ENCODE data around the gene PHLPP1. TPM values are rescaled to one million over a fixed set of nuclear protein-coding genes. Genes with fewer than 3 reads are reported as not detected.

PHLPP1 gene
- total RNA-seq, 4 donors from 2014 or later = 17.7 to 29.5 (median 25.5) TPM

GRCh38 chr18:62717925-62718800 lies 2.8 kb downstream of the PHLPP1 start:
- Histone ChIP-seq H3K36me3 (no peaks in the 10 kb centered on the region), H3K4me3 (peak overlapping the region; percentile 22 to 86 (median 74)), H3K9me3 (no peaks in the 10 kb centered on the region), H3K4me1 (peaks cover 6 to 40% (median 20%) of the 10 kb centered on the region in 4 donors), H3K27me3 (no peaks in the 10 kb centered on the region), H3K27ac (peak overlapping the region; percentile 97 to 99 (median 98))
- WGBS, 2 donors (ENCODE audit: low coverage in 1 of 2) = 25 to 40% methylated on average over 7 of the region's 7 CpGs
- no peak for TF ChIP-seq EP300 (IDR thresholded peaks at IDR 0.05; ENCODE audit: low read depth)
- TF ChIP-seq POLR2A (IDR thresholded peaks at IDR 0.05) = no peak
- no peak for TF ChIP-seq POLR2AphosphoS5 (IDR thresholded peaks at IDR 0.05)
- TF ChIP-seq CTCF (IDR thresholded peaks at IDR 0.05) = no peak
- no peak for DNase-seq
- intact Hi-C loops (cut with DNase I; ENCODE audit: low total_unique reads) (loop anchor here (10.0 kb wide), 1 partner anchor 133 kb away; no protein-coding TSS in a partner anchor), in situ Hi-C loops (cut with MboI; ENCODE audit: low pct_ligation_motif_present in 1 of 4, low pct_unique_long_range_greater_than_20kb in 1 of 4, low sequenced_read_pairs in 3 of 4) (loop anchor here (10.0 to 25.0 kb wide), 6 partner anchors 237 to 719 kb away; partner anchors contain the start of genes PIGN (in 1 of the 4) and RELCH (in 1 of the 4))

- no peak overlapping the region for H3K4me3 ChIP-seq
- no peaks in the 10 kb centered on the region for H3K36me3 ChIP-seq
- H3K27ac ChIP-seq = no peak overlapping the region
- intact Hi-C loops (cut with DNase I; ENCODE audit: low total_unique reads) = loop anchor here (5.0 kb wide), 1 partner anchor 542 kb away; no protein-coding TSS in a partner anchor
- H3K27me3 ChIP-seq = no peaks in the 10 kb centered on the region
- no peaks in the 10 kb centered on the region for H3K9me3 ChIP-seq
- peaks cover 6 to 42% (median 16%) of the 10 kb centered on the region in 4 donors for H3K4me1 ChIP-seq
- 56 to 57% methylated on average over 4 of the region's 4 CpGs for WGBS, 2 donors (ENCODE audit: low coverage in 1 of 2)
- TF ChIP-seq POLR2AphosphoS5 (IDR thresholded peaks at IDR 0.05) (no peak), EP300 (IDR thresholded peaks at IDR 0.05; ENCODE audit: low read depth) (no peak), POLR2A (IDR thresholded peaks at IDR 0.05) (no peak), CTCF (IDR thresholded peaks at IDR 0.05) (no peak)
- in situ Hi-C loops (cut with MboI; ENCODE audit: low pct_ligation_motif_present in 1 of 4, low pct_unique_long_range_greater_than_20kb in 1 of 4, low sequenced_read_pairs in 3 of 4) = loop anchor here (25.0 kb wide), 5 partner anchors 242 to 717 kb away; partner anchors contain the start of genes PIGN (in 1 of the 4) and RELCH (in 1 of the 4)
- no peak for DNase-seq
Measured at GRCh38 chr18:62720048-62720447, 4.7 kb downstream of the PHLPP1 start.

GRCh38 chr18:62720766-62721613 lies 5.6 kb downstream of the PHLPP1 start:
- H3K27me3 ChIP-seq = no peaks in the 10 kb centered on the region
- H3K4me3 ChIP-seq = no peak overlapping the region
- intact Hi-C loops (cut with DNase I; ENCODE audit: low total_unique reads) (loop anchor here (5.0 kb wide), 1 partner anchor 541 kb away; no protein-coding TSS in a partner anchor), in situ Hi-C loops (cut with MboI; ENCODE audit: low pct_ligation_motif_present in 1 of 4, low pct_unique_long_range_greater_than_20kb in 1 of 4, low sequenced_read_pairs in 3 of 4) (loop anchor here (25.0 kb wide), 5 partner anchors 241 to 716 kb away; partner anchors contain the start of genes PIGN (in 1 of the 4) and RELCH (in 1 of the 4))
- no peak for DNase-seq
- WGBS, 2 donors (ENCODE audit: low coverage in 1 of 2) = 81 to 85% methylated on average over 12 of the region's 12 CpGs
- H3K36me3 ChIP-seq = no peaks in the 10 kb centered on the region
- H3K9me3 ChIP-seq = no peaks in the 10 kb centered on the region
- H3K4me1 ChIP-seq = peaks cover 6 to 46% (median 16%) of the 10 kb centered on the region in 4 donors
- no peak overlapping the region for H3K27ac ChIP-seq
- no peak for TF ChIP-seq CTCF (IDR thresholded peaks at IDR 0.05)
- no peak for TF ChIP-seq EP300 (IDR thresholded peaks at IDR 0.05; ENCODE audit: low read depth)
- TF ChIP-seq POLR2A (IDR thresholded peaks at IDR 0.05) = no peak
- no peak for TF ChIP-seq POLR2AphosphoS5 (IDR thresholded peaks at IDR 0.05)
